ENCODE measurements around the gene MAPK9.
A peak's percentile ranks its signal among the peaks of the same experiment; 100 is the strongest.

MAPK9 gene

DNA sequence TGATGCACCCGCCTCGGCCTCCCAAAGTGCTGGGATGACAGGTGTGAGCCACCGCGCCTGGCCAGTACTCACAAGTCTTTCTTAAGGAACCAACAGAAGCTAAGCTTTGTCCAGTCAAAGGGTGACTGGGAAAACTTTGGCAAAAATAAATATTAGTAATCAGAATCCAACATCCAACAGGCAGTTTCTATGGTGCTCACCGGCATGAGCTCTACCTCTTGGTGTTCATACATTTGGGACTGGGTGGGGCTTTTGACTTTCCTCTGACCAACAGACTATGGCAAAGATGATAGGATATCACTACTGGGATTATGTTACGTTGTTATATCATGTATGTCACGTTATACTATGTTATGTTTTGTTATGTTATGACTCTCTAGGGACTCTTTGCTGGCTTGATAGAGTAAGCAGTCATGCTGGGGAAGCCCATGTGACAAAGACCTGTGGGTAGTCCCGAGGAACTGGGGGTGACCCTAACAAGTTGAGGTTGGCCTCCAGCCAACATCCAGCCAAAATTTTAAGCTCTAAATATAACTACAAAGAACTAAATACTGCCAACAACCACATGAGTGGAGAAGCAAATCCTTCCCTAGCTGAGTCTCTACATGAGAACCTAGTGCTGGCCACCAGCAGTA, 88.8 kb downstream of the MAPK9 start:
- TF ChIP-seq, protein P1, sequence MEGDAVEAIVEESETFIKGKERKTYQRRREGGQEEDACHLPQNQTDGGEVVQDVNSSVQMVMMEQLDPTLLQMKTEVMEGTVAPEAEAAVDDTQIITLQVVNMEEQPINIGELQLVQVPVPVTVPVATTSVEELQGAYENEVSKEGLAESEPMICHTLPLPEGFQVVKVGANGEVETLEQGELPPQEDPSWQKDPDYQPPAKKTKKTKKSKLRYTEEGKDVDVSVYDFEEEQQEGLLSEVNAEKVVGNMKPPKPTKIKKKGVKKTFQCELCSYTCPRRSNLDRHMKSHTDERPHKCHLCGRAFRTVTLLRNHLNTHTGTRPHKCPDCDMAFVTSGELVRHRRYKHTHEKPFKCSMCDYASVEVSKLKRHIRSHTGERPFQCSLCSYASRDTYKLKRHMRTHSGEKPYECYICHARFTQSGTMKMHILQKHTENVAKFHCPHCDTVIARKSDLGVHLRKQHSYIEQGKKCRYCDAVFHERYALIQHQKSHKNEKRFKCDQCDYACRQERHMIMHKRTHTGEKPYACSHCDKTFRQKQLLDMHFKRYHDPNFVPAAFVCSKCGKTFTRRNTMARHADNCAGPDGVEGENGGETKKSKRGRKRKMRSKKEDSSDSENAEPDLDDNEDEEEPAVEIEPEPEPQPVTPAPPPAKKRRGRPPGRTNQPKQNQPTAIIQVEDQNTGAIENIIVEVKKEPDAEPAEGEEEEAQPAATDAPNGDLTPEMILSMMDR (conservative IDR thresholded peaks at IDR 0.05; ENCODE audit: control insufficient read depth, insufficient read depth, low read depth, low read length), result no peak
- no peak overlapping the region for H3K4me3 ChIP-seq (ENCODE audit: control insufficient read depth, low read depth, low read length)
- DNase-seq (ENCODE audit: low read depth), result peak; percentile 8

DNA sequence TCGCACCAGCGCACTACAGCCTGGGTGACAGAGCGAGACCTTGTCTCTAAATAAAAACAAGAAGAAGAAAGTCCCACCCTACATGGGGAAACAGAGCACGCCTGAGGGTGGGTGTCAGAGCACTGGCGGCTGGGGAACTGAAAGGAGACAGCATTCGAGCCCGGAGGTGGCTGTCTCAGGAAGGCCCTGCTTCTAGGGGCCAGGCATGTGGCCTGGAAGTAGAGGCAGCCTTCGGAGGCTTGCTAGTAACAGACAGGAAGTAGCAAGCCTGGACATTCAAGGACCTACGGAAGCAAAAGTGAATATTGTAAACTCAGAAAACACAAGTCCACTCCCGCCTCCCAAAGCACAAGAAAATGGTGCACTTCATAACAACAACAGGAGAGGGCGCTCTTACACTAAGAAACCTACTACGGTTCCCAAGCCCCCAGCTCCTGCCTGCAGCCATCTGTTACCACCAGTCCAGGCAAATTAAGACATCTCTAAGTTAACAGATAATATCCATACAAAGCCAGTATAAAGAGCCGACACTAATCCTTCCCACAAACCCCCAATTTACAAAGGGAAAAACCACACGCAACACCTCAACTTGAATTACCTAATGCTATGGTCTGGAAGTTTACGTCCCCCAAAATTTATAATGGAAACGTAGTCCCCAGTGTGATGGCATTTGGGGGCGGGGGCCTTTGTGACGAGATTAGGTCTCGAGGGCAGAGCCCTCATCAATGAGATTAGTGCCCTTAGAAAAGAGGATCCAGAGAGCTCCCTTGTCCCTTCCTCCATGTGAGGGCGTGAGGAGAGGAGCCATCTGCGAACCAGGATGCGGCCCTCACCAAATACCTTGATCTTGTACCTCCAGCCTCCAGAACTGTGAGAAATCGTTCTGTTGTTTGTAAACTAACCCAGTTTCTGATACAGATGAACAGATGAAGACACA, 90.6 kb downstream of the MAPK9 start:
- no peak overlapping the region for H3K4me3 ChIP-seq (ENCODE audit: control insufficient read depth, low read depth, low read length)
- TF ChIP-seq, protein P1 (conservative IDR thresholded peaks at IDR 0.05; ENCODE audit: control insufficient read depth, insufficient read depth, low read depth, low read length), result peak; percentile 34
- peak; percentile 28 for DNase-seq (ENCODE audit: low read depth)

DNA sequence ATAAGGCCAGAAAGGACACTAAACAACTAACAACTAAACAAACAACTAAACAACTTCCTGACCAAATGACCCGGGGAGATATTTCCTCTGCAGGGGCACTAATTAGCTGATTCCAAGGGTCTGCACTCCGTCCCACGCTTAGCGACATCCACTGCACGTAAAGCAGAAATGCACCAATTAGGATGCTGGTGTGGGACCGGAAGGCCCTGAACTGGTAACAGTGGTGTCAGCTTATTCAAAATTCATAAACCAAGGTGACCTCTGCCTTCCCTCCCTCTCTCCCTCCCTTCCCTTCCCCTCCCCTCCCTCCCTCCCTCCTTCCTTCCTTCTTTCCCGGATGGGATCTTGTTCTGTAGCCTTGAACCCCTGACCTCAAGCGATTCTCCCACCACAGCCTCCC, 92.5 kb downstream of the MAPK9 start:
- TF ChIP-seq, protein P1 (conservative IDR thresholded peaks at IDR 0.05; ENCODE audit: control insufficient read depth, insufficient read depth, low read depth, low read length), result no peak
- no peak for DNase-seq (ENCODE audit: low read depth)
- no peak overlapping the region for H3K4me3 ChIP-seq (ENCODE audit: control insufficient read depth, low read depth, low read length)

DNA sequence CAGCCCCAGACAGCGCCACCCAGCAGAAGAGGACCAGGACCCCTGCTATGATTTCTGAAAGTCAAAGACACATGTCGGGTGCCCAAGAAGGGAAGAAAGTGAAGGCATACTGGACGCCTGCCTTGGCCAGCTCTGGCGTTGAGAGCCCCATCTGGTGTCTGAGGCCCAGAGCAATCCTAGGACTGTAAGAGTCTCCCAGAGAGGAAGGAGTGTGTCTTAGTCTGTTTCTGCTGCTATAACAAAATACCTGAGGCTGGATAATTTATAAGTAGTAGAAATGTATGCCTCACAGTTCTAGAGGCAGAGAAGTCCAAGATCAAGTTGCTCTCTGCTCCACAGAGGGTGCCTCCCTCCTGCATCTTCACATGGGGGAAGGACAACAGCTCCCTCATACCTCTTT, 93.7 kb downstream of the MAPK9 start:
- no peak for DNase-seq (ENCODE audit: low read depth)

DNA sequence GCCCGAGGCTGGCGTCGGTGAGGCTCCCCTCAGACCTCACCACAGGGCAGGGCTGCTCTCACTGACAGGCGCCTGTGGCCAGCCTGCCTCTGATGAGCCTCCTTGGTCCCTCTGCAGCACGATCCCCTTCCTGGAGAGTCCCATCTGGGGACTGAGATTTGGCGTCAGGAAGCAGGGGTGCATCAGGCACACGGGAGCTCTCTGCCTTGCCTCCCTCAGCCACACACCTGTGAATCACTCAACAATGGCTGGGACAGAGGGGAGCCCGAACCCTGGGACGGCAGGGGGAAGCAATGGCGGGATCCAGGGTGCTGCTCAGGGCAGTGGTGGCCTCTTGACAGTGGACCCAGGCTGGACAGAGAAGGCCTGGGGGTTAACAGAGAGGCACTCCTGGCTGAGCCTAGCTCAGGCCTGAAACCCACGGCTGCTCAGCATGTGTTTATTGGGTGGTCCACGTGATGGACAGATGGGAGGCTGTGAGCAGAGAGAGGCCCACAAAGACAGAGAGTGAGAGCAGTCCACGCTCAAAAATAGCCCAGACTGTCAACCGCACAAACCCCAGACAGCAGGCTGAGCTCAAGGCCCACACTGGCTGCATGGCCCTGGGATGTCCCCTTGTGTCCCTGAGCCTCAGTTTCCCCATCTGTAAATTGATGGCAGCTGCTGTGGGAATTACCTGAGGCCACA, 94.7 kb downstream of the MAPK9 start:
- H3K4me3 ChIP-seq (ENCODE audit: control insufficient read depth, low read depth, low read length), result no peak overlapping the region
- DNase-seq (ENCODE audit: low read depth), result no peak
- TF ChIP-seq, protein P1 (conservative IDR thresholded peaks at IDR 0.05; ENCODE audit: control insufficient read depth, insufficient read depth, low read depth, low read length), result no peak

More for the DNA sequence above, 93.7 kb downstream of the MAPK9 start:
- TF ChIP-seq, protein P1 (conservative IDR thresholded peaks at IDR 0.05; ENCODE audit: control insufficient read depth, insufficient read depth, low read depth, low read length), result no peak
- no peak overlapping the region for H3K4me3 ChIP-seq (ENCODE audit: control insufficient read depth, low read depth, low read length)

DNA sequence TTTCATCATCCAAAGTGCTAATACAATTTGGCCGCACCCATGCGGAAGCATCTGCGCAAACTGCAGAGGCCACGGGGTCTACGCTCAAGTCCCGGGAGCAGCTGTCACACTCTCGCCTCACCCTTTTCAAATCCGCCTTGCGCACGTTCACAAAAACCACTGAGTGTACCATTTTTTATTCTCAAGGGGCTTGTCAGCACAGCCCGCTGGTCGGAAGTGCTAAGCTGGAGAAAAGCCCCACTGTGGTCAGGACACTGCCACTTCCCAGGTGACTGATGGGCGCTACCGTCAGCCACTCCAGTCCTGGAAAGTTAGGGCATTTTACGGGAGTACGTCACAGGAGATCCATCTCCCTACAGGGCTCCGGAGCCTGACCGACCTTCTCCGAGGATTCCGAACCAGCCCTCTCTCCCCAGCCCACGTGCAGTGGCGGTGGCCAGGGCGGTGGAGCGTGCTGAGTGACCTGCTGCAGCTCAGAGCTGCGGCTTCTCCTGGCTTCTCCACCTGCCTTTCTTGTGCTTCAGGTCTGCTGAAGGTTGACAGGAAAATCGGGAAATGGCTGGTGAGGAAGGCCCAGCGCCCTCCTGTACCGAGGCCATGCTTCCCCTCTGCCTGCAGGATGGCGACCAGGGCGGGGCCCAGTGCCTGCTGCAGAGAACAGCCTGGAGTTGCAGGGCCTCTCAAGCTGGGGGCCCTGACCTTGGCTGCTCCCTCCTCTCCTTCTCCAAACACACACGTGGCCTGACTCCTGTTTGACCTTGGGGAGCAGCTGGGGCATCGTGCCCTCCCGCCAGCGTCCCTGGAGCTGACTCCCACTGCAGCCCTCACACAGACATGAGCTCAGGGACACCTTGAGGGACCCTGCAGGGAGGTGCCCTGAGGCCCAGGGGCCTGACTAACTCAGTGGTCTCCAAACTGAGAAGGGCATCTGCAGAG, 97.2 kb downstream of the MAPK9 start:
- TF ChIP-seq, protein P1 (conservative IDR thresholded peaks at IDR 0.05; ENCODE audit: control insufficient read depth, insufficient read depth, low read depth, low read length), result no peak
- DNase-seq (ENCODE audit: low read depth), result no peak

More for the DNA sequence above, 97.2 kb downstream of the MAPK9 start:
- H3K4me3 ChIP-seq (ENCODE audit: control insufficient read depth, low read depth, low read length), result no peak overlapping the region

All from fibroblast of mammary gland (primary cell).